K562 (cell line): ENCODE results near the gene YBX2. TPM values are rescaled to one million over a fixed set of nuclear protein-coding genes. Genes with fewer than 3 reads are reported as not detected.

Experiments used
- DDX20 ChIP-seq: fragments of 450-650 bp; IDR thresholded peaks from 2 replicates; pipeline ENCODE4 v1.6.1; 2016; ENCODE audit warnings: missing genetic modification characterization, low read depth, mild to moderate bottlenecking, missing compliant biosample characterization, moderate library complexity
- FOXP4 ChIP-seq: sonication (generic); formaldehyde crosslinking; IDR thresholded peaks from 2 replicates; pipeline ENCODE4 v1.8.0; 2022; ENCODE audit warnings: mild to moderate bottlenecking, missing genetic modification reagents, borderline replicate concordance
- GMEB1 ChIP-seq: fragments of 250-450 bp; sonication (Bioruptor Pico); IDR thresholded peaks from 2 replicates; pipeline ENCODE4 v1.4.0; 2020; ENCODE audit warnings: mild to moderate bottlenecking
- HMGXB4 ChIP-seq: sonication (generic); formaldehyde crosslinking; IDR thresholded peaks from 2 replicates; pipeline ENCODE4 v1.8.1; 2023; ENCODE audit warnings: mild to moderate bottlenecking, missing genetic modification reagents
- MAX ChIP-seq: sonication (generic); formaldehyde crosslinking; IDR thresholded peaks from 2 replicates; pipeline ENCODE4 v1.9.0; 2022; ENCODE audit warnings: mild to moderate bottlenecking, missing genetic modification reagents
- MCM3 ChIP-seq: fragments of 450-650 bp; IDR thresholded peaks from 2 replicates; pipeline ENCODE4 v1.6.1; 2016
- RAD21 ChIP-seq, 2 experiments: fragments of 250-450 bp in 1 of 2; fragments of 450-650 bp in 1 of 2; sonication (Bioruptor Pico) in 1 of 2; formaldehyde crosslinking in 1 of 2; IDR thresholded peaks in 1 of 2; conservative IDR thresholded peaks in 1 of 2; 2 replicates each; pipeline versions ENCODE4 v1.4.0 to v1.8.0; 2020 to 2022; ENCODE audit warnings: mild to moderate bottlenecking in 2 of 2, moderate library complexity in 1 of 2
- RBM15 ChIP-seq: fragments of 200-400 bp; formaldehyde crosslinking; IDR thresholded peaks from 2 replicates; pipeline ENCODE4 v1.6.1; 2018; ENCODE audit warnings: mild to moderate bottlenecking, low read length, moderate library complexity; ENCODE audit not compliant: insufficient read depth
- RNF2 ChIP-seq: sonication (generic); IDR thresholded peaks from 2 replicates; pipeline ENCODE4 v1.6.1; 2016
- THAP12 ChIP-seq: fragments of 250-450 bp; sonication (Bioruptor Pico); IDR thresholded peaks from 2 replicates; pipeline ENCODE4 v1.9.0; 2021; ENCODE audit warnings: mild to moderate bottlenecking, inconsistent platforms
- TOE1 ChIP-seq, 2 experiments: fragments of 450-650 bp in 1 of 2; sonication (generic) in 1 of 2; formaldehyde crosslinking in 1 of 2; IDR thresholded peaks; 2 replicates each; pipeline versions ENCODE4 v1.7.1 to v1.8.0; 2016 to 2022; ENCODE audit warnings: borderline replicate concordance in 2 of 2, mild to moderate bottlenecking in 2 of 2, antibody characterized with exemption in 1 of 2, inconsistent platforms in 1 of 2, low read depth in 1 of 2, missing genetic modification reagents in 1 of 2, moderate library complexity in 1 of 2
- TSHZ1 ChIP-seq: fragments of 250-450 bp; sonication (Bioruptor Pico); IDR thresholded peaks from 2 replicates; pipeline ENCODE4 v1.4.0; 2020; ENCODE audit warnings: mild to moderate bottlenecking, moderate library complexity
- VEZF1 ChIP-seq: fragments of 200-800 bp; sonication (Bioruptor generic); IDR thresholded peaks from 2 replicates; pipeline ENCODE4 v1.6.1; 2017; ENCODE audit warnings: missing genetic modification characterization, missing compliant biosample characterization
- polyA plus RNA-seq, 8 experiments: library from polyadenylated mRNA; depleted of rRNA in 4 of 8; stranded (reverse) in 5 of 8; unstranded in 3 of 8; fragments of >200 nt; fragmentation: Nextera tagmentation in 2 of 8; fragmentation: Illumina TruSeq in 1 of 8; extraction: Ambion mirVana in 2 of 8; extraction: Trizol in 1 of 8; gene quantifications; 2 replicates each; pipeline versions ENCODE4 v1.2.1 to v1.2.3, GENCODE V29; 2011 to 2014; ENCODE audit warnings: inconsistent platforms in 1 of 8, missing spikeins in 1 of 8
- total RNA-seq, 7 experiments: library from RNA; depleted of rRNA in 6 of 7; stranded (reverse); fragments of >200 nt in 6 of 7; fragmentation: Illumina TruSeq in 2 of 7; extraction: Trizol in 2 of 7; gene quantifications; 2 replicates each; pipeline versions ENCODE4 v1.2.1 to v1.2.3, GENCODE V29; 2011 to 2021; ENCODE audit warnings: low replicate concordance in 1 of 7

YBX2 gene
- total and polyA plus RNA-seq, 9 of the 15 experiments (the other 6 are each of a cell fraction or from before 2014, with no cell fraction given): 0.03 to 0.59 (median 0.27) TPM; not detected in 6

- TF ChIP-seq HMGXB4 (CRISPR knock-in tag) (no peak), TSHZ1 (CRISPR knock-in tag) (no peak), TOE1 (IDR thresholded peaks at IDR 0.05; ENCODE audit: borderline replicate concordance) (no peak), TOE1 (CRISPR knock-in tag; IDR thresholded peaks at IDR 0.05; ENCODE audit: borderline replicate concordance, low read depth) (no peak), MAX (CRISPR knock-in tag) (peak; percentile 72), RBM15 (no peak), GMEB1 (CRISPR knock-in tag) (no peak), DDX20 (no peak), VEZF1 (CRISPR knock-in tag) (peak; percentile 25; the same call in 1 of the 2 replicates), RAD21 (CRISPR knock-in tag; conservative IDR thresholded peaks at IDR 0.05 in 1 of 2, IDR thresholded peaks at IDR 0.05 in 1 of 2) (no peak), MCM3 (no peak), RNF2 (no peak), FOXP4 (no peak), THAP12 (no peak)
Observed at GRCh38 chr17:7293159-7293558, 1.3 kb downstream of the YBX2 start (continued).
